ENCODE data around the gene TXNL4A.

- TF ChIP-seq CTCF (IDR thresholded peaks at IDR 0.05) (no peak), POLR2AphosphoS5 (IDR thresholded peaks at IDR 0.05; ENCODE audit: low read depth, low read length) (no peak), SIN3A (IDR thresholded peaks at IDR 0.05; ENCODE audit: borderline replicate concordance, insufficient read depth, low read depth, low read length) (no peak), REST (IDR thresholded peaks at IDR 0.05; ENCODE audit: insufficient read depth in 1 of 2, low read depth in 2 of 2, low read length in 1 of 2) (no peak), TCF7L2 (IDR thresholded peaks at IDR 0.05; ENCODE audit: low read depth, low read length) (no peak)
These were observed 52.4 kb downstream of the TXNL4A start for GRCh38 chr18:79935925-79936324.
